ENCODE measurements around the gene ITFG1.

- no peak for TF ChIP-seq CTCF (conservative IDR thresholded peaks at IDR 0.05; ENCODE audit: low read length)
- no peak for TF ChIP-seq EZH2phosphoT487 (IDR thresholded peaks at IDR 0.05; ENCODE audit: borderline replicate concordance, low read depth, low read length)
These were observed 152.3 kb downstream of the ITFG1 start for GRCh38 chr16:47308601-47309000.

All from OCI-LY7 (cell line).